Keratinocyte (primary cell): ENCODE measurements around the gene DNAJC27.

Experiments
- EZH2 ChIP-seq: IDR thresholded peaks from one replicate; pipeline ENCODE4 v1.6.1; 2012; ENCODE audit warnings: inconsistent platforms, mild to moderate bottlenecking, low read length, moderate library complexity
- TF ChIP-seq, protein P1 (sequence below), 3 experiments: IDR thresholded peaks in 1 of 3; conservative IDR thresholded peaks in 1 of 3; optimal IDR thresholded peaks in 1 of 3; 2 replicates in 2 of 3; 3 replicates in 1 of 3; pipeline versions ENCODE3 to v1.5.1; 2011; ENCODE audit warnings: low read length in 3 of 3, mild to moderate bottlenecking in 3 of 3, moderate library complexity in 2 of 3, control low read depth in 1 of 3, inconsistent platforms in 1 of 3; ENCODE audit not compliant: insufficient read depth in 2 of 3; ENCODE audit errors: extremely low read depth in 1 of 3

DNA sequence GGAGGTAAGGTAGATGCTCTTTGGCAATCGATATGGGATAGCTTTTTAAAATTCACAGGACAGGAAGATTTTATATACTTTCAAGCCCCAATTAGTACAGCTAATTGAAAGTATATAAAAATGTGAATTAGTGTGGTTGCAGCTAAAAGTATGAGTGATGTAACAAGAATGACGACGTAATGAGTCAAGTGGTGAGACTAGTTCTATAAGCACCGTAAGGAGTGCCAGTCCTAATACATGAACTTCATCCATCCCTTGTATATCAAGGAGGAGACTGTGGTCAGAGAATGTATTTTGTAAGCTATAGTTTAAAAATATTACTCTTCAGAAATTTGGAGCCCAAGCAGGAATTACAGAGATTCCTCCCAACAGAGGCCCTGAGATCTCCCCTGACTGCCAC, 25.8 kb downstream of the DNAJC27 start:
- no peak for TF ChIP-seq EZH2
- TF ChIP-seq, protein P1, sequence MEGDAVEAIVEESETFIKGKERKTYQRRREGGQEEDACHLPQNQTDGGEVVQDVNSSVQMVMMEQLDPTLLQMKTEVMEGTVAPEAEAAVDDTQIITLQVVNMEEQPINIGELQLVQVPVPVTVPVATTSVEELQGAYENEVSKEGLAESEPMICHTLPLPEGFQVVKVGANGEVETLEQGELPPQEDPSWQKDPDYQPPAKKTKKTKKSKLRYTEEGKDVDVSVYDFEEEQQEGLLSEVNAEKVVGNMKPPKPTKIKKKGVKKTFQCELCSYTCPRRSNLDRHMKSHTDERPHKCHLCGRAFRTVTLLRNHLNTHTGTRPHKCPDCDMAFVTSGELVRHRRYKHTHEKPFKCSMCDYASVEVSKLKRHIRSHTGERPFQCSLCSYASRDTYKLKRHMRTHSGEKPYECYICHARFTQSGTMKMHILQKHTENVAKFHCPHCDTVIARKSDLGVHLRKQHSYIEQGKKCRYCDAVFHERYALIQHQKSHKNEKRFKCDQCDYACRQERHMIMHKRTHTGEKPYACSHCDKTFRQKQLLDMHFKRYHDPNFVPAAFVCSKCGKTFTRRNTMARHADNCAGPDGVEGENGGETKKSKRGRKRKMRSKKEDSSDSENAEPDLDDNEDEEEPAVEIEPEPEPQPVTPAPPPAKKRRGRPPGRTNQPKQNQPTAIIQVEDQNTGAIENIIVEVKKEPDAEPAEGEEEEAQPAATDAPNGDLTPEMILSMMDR (optimal IDR thresholded peaks at IDR 0.05 in 1 of 3, IDR thresholded peaks at IDR 0.05 in 1 of 3, conservative IDR thresholded peaks at IDR 0.05 in 1 of 3; ENCODE audit: extremely low read depth in 1 of 3, insufficient read depth in 2 of 3, low read length in 3 of 3), result no peak
